IMR-90 (cell line): ENCODE measurements around the gene DYNLRB1. TPM values are rescaled to one million over a fixed set of nuclear protein-coding genes. Genes with fewer than 3 reads are reported as not detected.

Experiments used
- ATAC-seq: fragments of 200-7000 bp; cut with Tn5 transposase; 2 replicates; pipeline ENCODE4 v1.9.1; 2020; ENCODE audit warnings: low read depth, mild to moderate bottlenecking, moderate library complexity
- BruUV-seq: library from RNA; stranded (reverse); fragments of 400-500 nt; replicated peaks from 2 replicates; lab custom pipeline; 2021; lab: Mats Ljungman, UMichigan
- CTCF ChIA-PET: fragments of 300-600 bp; formaldehyde crosslinking; extraction: SDS; loops from one replicate; lab custom pipeline; 2021; ENCODE audit warnings: antibody characterized with exemption; lab: Yijun Ruan, JAX
- POLR2A ChIA-PET: fragments of 300-600 bp; sonication (Branson Sonifier 250); formaldehyde crosslinking; loops from one replicate; lab custom pipeline; 2022; ENCODE audit warnings: antibody characterized with exemption; ENCODE audit not compliant: unreplicated experiment; lab: Charles Lee
- DNase-seq: peaks from one replicate; pipeline ENCODE4 v3.0.0; 2013
- H2AFZ ChIP-seq: replicated peaks from 2 replicates; pipeline ENCODE3; 2013; ENCODE audit warnings: low read length, mild to moderate bottlenecking; ENCODE audit not compliant: poor library complexity
- H2AK5ac ChIP-seq: 2 replicates; pipeline ENCODE4 v1.6.1; 2013; ENCODE audit warnings: low read depth, low read length, inconsistent platforms
- H2AK9ac ChIP-seq: replicated peaks from 2 replicates; pipeline ENCODE3; 2013; ENCODE audit warnings: mild to moderate bottlenecking, low read depth, low read length, moderate library complexity; ENCODE audit not compliant: poor library complexity
- H2BK120ac ChIP-seq: 2 replicates; pipeline ENCODE4 v1.6.1; 2013; ENCODE audit warnings: low read depth, low read length, inconsistent platforms
- H2BK15ac ChIP-seq: 3 replicates; pipeline ENCODE4 v1.6.1; 2013; ENCODE audit warnings: low read depth, low read length, inconsistent platforms
- H2BK20ac ChIP-seq: 2 replicates; pipeline ENCODE4 v1.6.1; 2013; ENCODE audit warnings: low read depth, mild to moderate bottlenecking, inconsistent platforms, low read length, moderate library complexity
- H2BK5ac ChIP-seq: 2 replicates; pipeline ENCODE4 v1.6.1; 2013; ENCODE audit warnings: mild to moderate bottlenecking, low read depth, low read length, inconsistent platforms; ENCODE audit not compliant: poor library complexity, severe bottlenecking
- H3K14ac ChIP-seq: replicated peaks from 2 replicates; pipeline ENCODE4 v1.6.1; 2013; ENCODE audit warnings: low read depth, low read length, inconsistent platforms
- H3K18ac ChIP-seq: 2 replicates; pipeline ENCODE4 v1.6.1; 2013; ENCODE audit warnings: low read depth, low read length, control low read depth
- H3K23ac ChIP-seq: 2 replicates; pipeline ENCODE4 v1.6.1; 2013; ENCODE audit warnings: low read depth, low read length, inconsistent platforms
- H3K27ac ChIP-seq: 2 replicates; pipeline ENCODE4 v1.5.1; 2013; ENCODE audit warnings: mild to moderate bottlenecking, control low read depth, low read length; ENCODE audit not compliant: insufficient read depth
- H3K27me3 ChIP-seq: 2 replicates; pipeline ENCODE4 v1.6.1; 2013; ENCODE audit warnings: low read length; ENCODE audit not compliant: control insufficient read depth, insufficient read depth
- H3K36me3 ChIP-seq: 2 replicates; pipeline ENCODE4 v1.6.1; 2013; ENCODE audit warnings: low read length, mixed read lengths; ENCODE audit not compliant: control insufficient read depth, insufficient read depth
- H3K4ac ChIP-seq: 2 replicates; pipeline ENCODE4 v1.6.1; 2013; ENCODE audit warnings: low read depth, low read length, inconsistent platforms
- H3K4me1 ChIP-seq: 2 replicates; pipeline ENCODE4 v1.6.1; 2013; ENCODE audit warnings: low read length, mixed read lengths; ENCODE audit not compliant: control insufficient read depth, insufficient read depth
- H3K4me2 ChIP-seq: 2 replicates; pipeline ENCODE4 v1.6.1; 2013; ENCODE audit warnings: low read depth, mild to moderate bottlenecking, control low read depth, low read length, moderate library complexity
- H3K4me3 ChIP-seq: 2 replicates; pipeline ENCODE4 v1.5.1; 2013; ENCODE audit warnings: low read depth, mild to moderate bottlenecking, control low read depth, low read length, moderate library complexity; ENCODE audit not compliant: insufficient read depth
- H3K56ac ChIP-seq: 2 replicates; pipeline ENCODE4 v1.6.1; 2013; ENCODE audit warnings: low read length, inconsistent platforms; ENCODE audit not compliant: insufficient read depth; ENCODE audit errors: extremely low read depth
- H3K79me1 ChIP-seq, 2 experiments: 2 replicates each; pipeline ENCODE4 v1.6.1; 2013; ENCODE audit warnings: low read length in 2 of 2, inconsistent platforms in 1 of 2, low read depth in 1 of 2
- H3K9ac ChIP-seq: 2 replicates; pipeline ENCODE4 v1.6.1; 2013; ENCODE audit warnings: low read depth, low read length, control low read depth
- H3K9me1 ChIP-seq: 2 replicates; pipeline ENCODE4 v1.6.1; 2013; ENCODE audit warnings: low read length, inconsistent platforms; ENCODE audit not compliant: insufficient read depth
- H3K9me3 ChIP-seq: 2 replicates; pipeline ENCODE4 v1.6.1; 2013; ENCODE audit warnings: low read length; ENCODE audit not compliant: control insufficient read depth, insufficient read depth
- H4K20me1 ChIP-seq: 2 replicates; pipeline ENCODE4 v1.6.1; 2013; ENCODE audit warnings: low read length, inconsistent platforms; ENCODE audit not compliant: insufficient read depth
- H4K5ac ChIP-seq: 2 replicates; pipeline ENCODE4 v1.6.1; 2013; ENCODE audit warnings: mild to moderate bottlenecking, low read depth, low read length, control low read depth
- H4K8ac ChIP-seq, 2 experiments: 2 replicates each; pipeline ENCODE4 v1.6.1; 2013; ENCODE audit warnings: low read depth in 2 of 2, low read length in 2 of 2, control low read depth in 1 of 2, inconsistent platforms in 1 of 2
- H4K91ac ChIP-seq: 2 replicates; pipeline ENCODE4 v1.6.1; 2013; ENCODE audit warnings: low read depth, low read length, inconsistent platforms; ENCODE audit not compliant: insufficient read depth
- MAFK ChIP-seq: IDR thresholded peaks from 2 replicates; pipeline ENCODE4 v1.6.1; 2012; ENCODE audit warnings: low read depth, low read length, improper control_type of control experiment
- MXI1 ChIP-seq: IDR thresholded peaks from 2 replicates; pipeline ENCODE4 v1.6.1; 2012; ENCODE audit warnings: low read depth, mild to moderate bottlenecking, low read length, moderate library complexity, borderline replicate concordance
- WGBS, 2 experiments: methylation state at CpG; one replicate each; pipeline versions ENCODE4 v1.1.5 to v1.1.7; 2013; ENCODE audit warnings: missing lambda C conversion rate in 2 of 2; ENCODE audit not compliant: insufficient read length in 1 of 2; ENCODE audit errors: extremely low coverage in 2 of 2; 5-methylcytosine and 5-hydroxymethylcytosine counted together
- dilution Hi-C: fragments of 300-500 bp; cut with HindIII; formaldehyde crosslinking; loops from one replicate; pipeline ENCODE4 v1.14.3; 2018; ENCODE audit warnings: low sequenced_read_pairs; ENCODE audit not compliant: unreplicated experiment
- in situ Hi-C: fragments of 300-500 bp; cut with MboI; formaldehyde crosslinking; loops from 3 replicates; pipeline ENCODE4 v1.14.3; 2019; ENCODE audit warnings: low sequenced_read_pairs, inconsistent platforms, mixed read lengths
- intact Hi-C: fragments of 100-400 bp; cut with micrococcal nuclease; formaldehyde crosslinking; loops from 2 replicates; pipeline ENCODE4 v1.10.0; 2022
- polyA plus RNA-seq, 3 experiments: library from polyadenylated mRNA; depleted of rRNA; stranded (reverse); fragments of >200 nt; gene quantifications; 2 replicates each; pipeline ENCODE4 v1.2.3, GENCODE V29; 2012; ENCODE audit warnings: low replicate concordance in 1 of 3
- total RNA-seq: library from RNA; depleted of rRNA; stranded (reverse); fragments of >200 nt; gene quantifications from 2 replicates; pipeline ENCODE4 v1.2.3, GENCODE V29; 2012
- TF ChIP-seq, protein P1 (sequence below): fragments of 150-350 bp; IDR thresholded peaks from 2 replicates; pipeline ENCODE4 v1.6.1; 2016; ENCODE audit warnings: low read depth, mild to moderate bottlenecking, low read length, moderate library complexity, borderline replicate concordance
- TF ChIP-seq, protein P2 (sequence below): conservative IDR thresholded peaks from 2 replicates; pipeline ENCODE4 v1.5.1; 2012; ENCODE audit warnings: mild to moderate bottlenecking, low read depth, low read length, improper control_type of control experiment

Gene DYNLRB1
- total and polyA plus RNA-seq, 2 of the 4 experiments (the other 2 are of a cell fraction) = 82.4 to 380 TPM

DNA sequence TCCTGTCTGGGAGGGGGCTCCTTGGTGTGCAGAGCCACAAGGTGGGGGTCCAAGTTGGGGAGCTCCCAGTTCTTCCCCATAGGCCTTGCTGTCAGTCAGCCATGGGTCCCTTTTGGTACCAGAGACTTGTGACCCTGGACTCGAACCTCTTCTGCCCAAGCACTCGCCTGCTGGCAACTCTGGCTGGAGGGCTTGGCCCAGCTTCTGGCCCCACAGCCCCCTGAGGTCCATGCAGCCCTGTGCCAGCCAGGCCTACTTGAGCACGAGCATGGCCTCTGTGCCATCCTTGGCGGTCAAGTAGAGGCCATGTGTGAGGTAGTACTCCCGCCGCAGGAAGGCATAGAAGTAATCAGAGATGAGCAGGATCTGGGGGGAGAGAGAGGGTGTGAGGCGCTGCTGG lies 44.4 kb downstream of the DYNLRB1 start:
- no peak overlapping the region for H4K5ac ChIP-seq
- H2AK5ac ChIP-seq = no peak overlapping the region
- no peak overlapping the region for H2AFZ ChIP-seq
- no peak overlapping the region for H2AK9ac ChIP-seq
- no peak overlapping the region for H2BK15ac ChIP-seq
- no peak overlapping the region for H3K56ac ChIP-seq
- no peak overlapping the region for H3K4ac ChIP-seq
- no peak for TF ChIP-seq MAFK
- TF ChIP-seq, protein P1, sequence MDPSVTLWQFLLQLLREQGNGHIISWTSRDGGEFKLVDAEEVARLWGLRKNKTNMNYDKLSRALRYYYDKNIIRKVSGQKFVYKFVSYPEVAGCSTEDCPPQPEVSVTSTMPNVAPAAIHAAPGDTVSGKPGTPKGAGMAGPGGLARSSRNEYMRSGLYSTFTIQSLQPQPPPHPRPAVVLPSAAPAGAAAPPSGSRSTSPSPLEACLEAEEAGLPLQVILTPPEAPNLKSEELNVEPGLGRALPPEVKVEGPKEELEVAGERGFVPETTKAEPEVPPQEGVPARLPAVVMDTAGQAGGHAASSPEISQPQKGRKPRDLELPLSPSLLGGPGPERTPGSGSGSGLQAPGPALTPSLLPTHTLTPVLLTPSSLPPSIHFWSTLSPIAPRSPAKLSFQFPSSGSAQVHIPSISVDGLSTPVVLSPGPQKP = no peak
- TF ChIP-seq, protein P2, sequence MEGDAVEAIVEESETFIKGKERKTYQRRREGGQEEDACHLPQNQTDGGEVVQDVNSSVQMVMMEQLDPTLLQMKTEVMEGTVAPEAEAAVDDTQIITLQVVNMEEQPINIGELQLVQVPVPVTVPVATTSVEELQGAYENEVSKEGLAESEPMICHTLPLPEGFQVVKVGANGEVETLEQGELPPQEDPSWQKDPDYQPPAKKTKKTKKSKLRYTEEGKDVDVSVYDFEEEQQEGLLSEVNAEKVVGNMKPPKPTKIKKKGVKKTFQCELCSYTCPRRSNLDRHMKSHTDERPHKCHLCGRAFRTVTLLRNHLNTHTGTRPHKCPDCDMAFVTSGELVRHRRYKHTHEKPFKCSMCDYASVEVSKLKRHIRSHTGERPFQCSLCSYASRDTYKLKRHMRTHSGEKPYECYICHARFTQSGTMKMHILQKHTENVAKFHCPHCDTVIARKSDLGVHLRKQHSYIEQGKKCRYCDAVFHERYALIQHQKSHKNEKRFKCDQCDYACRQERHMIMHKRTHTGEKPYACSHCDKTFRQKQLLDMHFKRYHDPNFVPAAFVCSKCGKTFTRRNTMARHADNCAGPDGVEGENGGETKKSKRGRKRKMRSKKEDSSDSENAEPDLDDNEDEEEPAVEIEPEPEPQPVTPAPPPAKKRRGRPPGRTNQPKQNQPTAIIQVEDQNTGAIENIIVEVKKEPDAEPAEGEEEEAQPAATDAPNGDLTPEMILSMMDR = no peak
- no peak for TF ChIP-seq MXI1
- no peak overlapping the region for H3K27ac ChIP-seq
- in situ Hi-C loops = no loop called here
- no peaks in the 10 kb centered on the region for H3K9me3 ChIP-seq
- intact Hi-C loops = no loop called here
- ChIA-PET POLR2A (no interaction called here), CTCF (no interaction called here)
- ATAC-seq (no peak), DNase-seq (no peak)
- dilution Hi-C loops = no loop called here
- no peak overlapping the region for H3K4me2 ChIP-seq
- no peak overlapping the region for H4K91ac ChIP-seq
- H4K20me1 ChIP-seq = no peaks in the 10 kb centered on the region
- no peak overlapping the region for H3K9ac ChIP-seq
- no TSS peak for BruUV-seq
- 92% methylated on average over 2 of the region's 7 CpGs; no CpG with 5 or more reads in 1 of the 2 experiments for WGBS, 2 experiments
- H3K4me3 ChIP-seq = no peak overlapping the region
- H3K18ac ChIP-seq = no peak overlapping the region
- no peak overlapping the region for H2BK120ac ChIP-seq
- no peak overlapping the region for H4K8ac ChIP-seq
- H2BK20ac ChIP-seq = no peak overlapping the region
- peaks cover 5% of the 10 kb centered on the region; the same call in 1 of the 2 replicates for H3K9me1 ChIP-seq
- H3K4me1 ChIP-seq = peaks cover 2% of the 10 kb centered on the region; the same call in 1 of the 2 replicates
- H3K14ac ChIP-seq = no peak overlapping the region
- H3K23ac ChIP-seq = no peak overlapping the region
- H2BK5ac ChIP-seq = no peak overlapping the region
- peaks cover 0 to 13% of the 10 kb centered on the region in 2 experiments; a peak in 2 of 4 replicates for H3K79me1 ChIP-seq
- H3K27me3 ChIP-seq = no peaks in the 10 kb centered on the region
- H3K36me3 ChIP-seq = peaks cover 3% of the 10 kb centered on the region; the same call in 1 of the 2 replicates
